ENCODE measurements around the gene SLC16A3. TPM values are rescaled to one million over a fixed set of nuclear protein-coding genes. Genes with fewer than 3 reads are reported as not detected.

SLC16A3 gene
- total RNA-seq, 4 donors from 2014 or later, result 11.2 to 38.5 (median 22.1) TPM

- no peaks in the 10 kb centered on the region for H3K9me3 ChIP-seq
- no peaks in the 10 kb centered on the region for H3K36me3 ChIP-seq
- H3K27me3 ChIP-seq, result no peaks in the 10 kb centered on the region
- no CpG with 5 or more reads among the region's 76 CpGs for WGBS, 2 donors (ENCODE audit: low coverage in 1 of 2)
- peak overlapping the region; percentile 57 to 74 for H3K4me3 ChIP-seq
- H3K4me1 ChIP-seq, result peaks cover 0 to 74% (median 24%) of the 10 kb centered on the region in 3 donors
- H3K27ac ChIP-seq, result peak overlapping the region; percentile 82 to 92 (median 90)
- ATAC-seq, result peak; percentile 73
- TF ChIP-seq POLR2A (IDR thresholded peaks at IDR 0.05), result peak in 1 of 2 donors; percentile 16
- TF ChIP-seq POLR2AphosphoS5 (IDR thresholded peaks at IDR 0.05), result peak; percentile 65
- TF ChIP-seq EP300 (IDR thresholded peaks at IDR 0.05), result no peak
- peak in 3 of 4 experiments; percentile 68 to 80 (median 80) for TF ChIP-seq CTCF (IDR thresholded peaks at IDR 0.05)
These were observed 1.9 kb downstream of the SLC16A3 start for GRCh38 chr17:82230609-82231311.

- WGBS, 2 donors (ENCODE audit: low coverage in 1 of 2), result no CpG with 5 or more reads among the region's 18 CpGs
- Histone ChIP-seq H3K27ac (peak overlapping the region; percentile 82 to 92 (median 90)), H3K27me3 (no peaks in the 10 kb centered on the region), H3K4me1 (peaks cover 0 to 79% (median 28%) of the 10 kb centered on the region in 3 donors), H3K36me3 (peaks cover 0 to 1% of the 10 kb centered on the region in 2 donors), H3K9me3 (no peaks in the 10 kb centered on the region), H3K4me3 (peak overlapping the region; percentile 57 to 74)
- TF ChIP-seq EP300 (IDR thresholded peaks at IDR 0.05) (no peak), POLR2A (IDR thresholded peaks at IDR 0.05) (no peak), POLR2AphosphoS5 (IDR thresholded peaks at IDR 0.05) (no peak), CTCF (IDR thresholded peaks at IDR 0.05) (no peak)
- ATAC-seq, result peak; percentile 1
These were observed 2.4 kb downstream of the SLC16A3 start for GRCh38 chr17:82231312-82231561.

- H3K36me3 ChIP-seq, result peaks cover 0 to 6% of the 10 kb centered on the region in 2 donors
- WGBS, 2 donors (ENCODE audit: low coverage in 1 of 2), result no CpG with 5 or more reads among the region's 42 CpGs
- peaks cover 0 to 84% (median 31%) of the 10 kb centered on the region in 3 donors for H3K4me1 ChIP-seq
- H3K27me3 ChIP-seq, result no peaks in the 10 kb centered on the region
- H3K9me3 ChIP-seq, result no peaks in the 10 kb centered on the region
- peak overlapping the region; percentile 57 to 74 for H3K4me3 ChIP-seq
- ATAC-seq, result peak; percentile 58
- TF ChIP-seq CTCF (IDR thresholded peaks at IDR 0.05) (peak in 1 of 4 experiments; percentile 6), POLR2A (IDR thresholded peaks at IDR 0.05) (peak; percentile 19 to 46), EP300 (IDR thresholded peaks at IDR 0.05) (no peak), POLR2AphosphoS5 (IDR thresholded peaks at IDR 0.05) (peak; percentile 23)
- H3K27ac ChIP-seq, result peak overlapping the region; percentile 82 to 92 (median 90)
These were observed 2.9 kb downstream of the SLC16A3 start for GRCh38 chr17:82231562-82232321.

GRCh38 chr17:82232322-82232820, 3.5 kb downstream of the SLC16A3 start:
- peak overlapping the region; percentile 82 to 92 (median 90) for H3K27ac ChIP-seq
- H3K27me3 ChIP-seq, result no peaks in the 10 kb centered on the region
- TF ChIP-seq POLR2A (IDR thresholded peaks at IDR 0.05), result no peak
- no peak for TF ChIP-seq POLR2AphosphoS5 (IDR thresholded peaks at IDR 0.05)
- TF ChIP-seq CTCF (IDR thresholded peaks at IDR 0.05), result no peak
- H3K4me3 ChIP-seq, result peak overlapping the region in 1 of 2 donors; percentile 74
- peaks cover 0 to 12% of the 10 kb centered on the region in 2 donors for H3K36me3 ChIP-seq
- H3K4me1 ChIP-seq, result peaks cover 0 to 90% (median 31%) of the 10 kb centered on the region in 3 donors
- H3K9me3 ChIP-seq, result no peaks in the 10 kb centered on the region
- WGBS, 2 donors (ENCODE audit: low coverage in 1 of 2), result no CpG with 5 or more reads among the region's 21 CpGs
- ATAC-seq, result no peak

Measured in gastroesophageal sphincter (tissue), 4 donors.